ENCODE results near the gene CSN1S1.
"Not testable (repeated sequence)": the region's sequence is repeated elsewhere in the genome, so short reads cannot be mapped to it uniquely, and the experiment has no call there.

Gene CSN1S1

GRCh38 chr4:69930768-69931167, at the start of gene CSN1S1:
CSN1S1 (plus strand) TSS chr4:69931068; CDS start chr4:69932556, 1,488 bp downstream.
- DNase-seq (ENCODE audit: low read depth in 2 of 2) = no peak

DNA sequence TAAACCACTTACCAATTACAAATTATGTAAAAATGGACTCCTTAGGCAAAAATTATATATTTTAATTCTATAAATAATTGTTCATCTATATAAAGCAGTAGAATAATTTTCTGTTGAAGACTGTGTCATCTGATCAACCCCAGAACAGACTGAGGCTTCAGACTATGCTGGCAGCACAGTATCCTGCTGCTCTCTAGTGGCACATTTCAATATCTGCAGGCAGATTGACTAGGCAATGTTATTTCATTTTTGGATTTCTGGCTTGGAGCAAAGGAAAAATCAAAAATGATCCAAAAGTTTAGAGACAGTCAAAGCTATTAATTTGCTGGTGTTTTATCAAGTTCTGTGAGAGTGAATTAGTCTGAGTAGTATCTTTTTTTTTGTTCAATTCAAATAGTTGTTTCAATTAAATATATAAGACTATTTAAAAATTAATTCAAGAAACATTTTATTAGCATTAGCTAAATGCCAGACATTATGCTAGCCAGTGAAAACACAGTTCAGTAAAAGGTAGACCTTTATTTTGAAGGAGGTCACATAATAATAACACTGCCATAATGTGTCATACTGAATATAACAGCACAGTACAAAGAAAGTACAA, 49.6 kb upstream of the CSN1S1 start:
- DNase-seq (ENCODE audit: low read depth in 2 of 2) = no peak

GRCh38 chr4:69882150-69882549, 48.7 kb upstream of the CSN1S1 start:
- no peak for DNase-seq (ENCODE audit: low read depth in 2 of 2)

GRCh38 chr4:69888336-69888735, 42.5 kb upstream of the CSN1S1 start:
- no peak for DNase-seq (ENCODE audit: low read depth in 2 of 2)

- DNase-seq (ENCODE audit: low read depth in 2 of 2) = no peak
Measured at GRCh38 chr4:69894186-69894585, 36.7 kb upstream of the CSN1S1 start.

DNA sequence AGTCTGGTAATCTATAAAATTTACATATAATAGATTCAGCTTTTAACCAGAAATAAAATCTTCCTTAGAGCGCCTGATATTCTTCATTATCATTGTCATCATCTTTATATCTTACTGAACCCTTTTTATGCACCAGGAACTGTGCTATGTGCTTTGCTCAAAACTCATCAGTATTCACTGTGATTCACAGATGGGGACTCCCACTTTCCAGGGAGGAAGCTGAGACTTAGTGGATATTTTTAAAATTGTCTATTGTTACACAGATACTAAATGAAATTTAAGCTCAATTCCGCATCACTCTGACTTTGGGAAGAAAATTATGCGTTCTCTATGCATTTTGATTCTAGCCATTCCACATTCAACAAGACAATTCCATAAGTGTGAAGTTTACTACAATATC, 36.1 kb upstream of the CSN1S1 start:
- DNase-seq (ENCODE audit: low read depth in 2 of 2) = no peak

DNA sequence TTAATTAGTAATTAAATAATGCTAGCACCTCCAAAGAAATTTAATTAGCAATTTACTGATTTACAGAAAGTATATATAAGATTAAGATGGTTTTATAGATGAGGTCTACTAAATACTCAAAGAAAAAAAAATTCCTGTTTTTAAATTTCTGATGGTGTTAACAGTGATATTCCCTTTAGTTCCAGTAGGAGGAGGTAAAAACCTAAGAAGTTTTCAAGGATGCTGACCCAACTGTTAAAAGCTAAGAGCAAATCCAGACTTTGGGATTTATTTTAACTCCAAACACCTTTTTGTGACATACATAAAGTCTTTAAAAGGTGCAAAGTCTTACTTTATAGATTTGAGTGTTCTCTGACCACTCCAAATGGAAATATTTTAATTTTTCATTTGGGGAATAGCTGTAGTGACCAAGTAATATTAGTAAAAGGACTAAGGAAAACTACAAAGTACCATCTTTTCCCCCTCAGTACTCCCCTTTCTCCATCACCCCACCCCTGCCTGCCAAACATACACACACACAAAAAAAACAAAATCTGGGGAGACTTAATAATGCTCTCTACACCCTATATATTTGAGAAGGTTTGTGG, 34.2 kb upstream of the CSN1S1 start:
- DNase-seq (ENCODE audit: low read depth in 2 of 2) = no peak

GRCh38 chr4:69907151-69907550, 23.7 kb upstream of the CSN1S1 start:
- DNase-seq (ENCODE audit: low read depth in 2 of 2) = no peak

- no peak for DNase-seq (ENCODE audit: low read depth in 2 of 2)
Measured at GRCh38 chr4:69909195-69909594, 21.7 kb upstream of the CSN1S1 start.

GRCh38 chr4:69910016-69910782, 20.7 kb upstream of the CSN1S1 start:
- no peak for DNase-seq (ENCODE audit: low read depth in 2 of 2)

- DNase-seq (ENCODE audit: low read depth in 2 of 2) = no peak
Measured at GRCh38 chr4:69920874-69921273, 10.0 kb upstream of the CSN1S1 start.

DNA sequence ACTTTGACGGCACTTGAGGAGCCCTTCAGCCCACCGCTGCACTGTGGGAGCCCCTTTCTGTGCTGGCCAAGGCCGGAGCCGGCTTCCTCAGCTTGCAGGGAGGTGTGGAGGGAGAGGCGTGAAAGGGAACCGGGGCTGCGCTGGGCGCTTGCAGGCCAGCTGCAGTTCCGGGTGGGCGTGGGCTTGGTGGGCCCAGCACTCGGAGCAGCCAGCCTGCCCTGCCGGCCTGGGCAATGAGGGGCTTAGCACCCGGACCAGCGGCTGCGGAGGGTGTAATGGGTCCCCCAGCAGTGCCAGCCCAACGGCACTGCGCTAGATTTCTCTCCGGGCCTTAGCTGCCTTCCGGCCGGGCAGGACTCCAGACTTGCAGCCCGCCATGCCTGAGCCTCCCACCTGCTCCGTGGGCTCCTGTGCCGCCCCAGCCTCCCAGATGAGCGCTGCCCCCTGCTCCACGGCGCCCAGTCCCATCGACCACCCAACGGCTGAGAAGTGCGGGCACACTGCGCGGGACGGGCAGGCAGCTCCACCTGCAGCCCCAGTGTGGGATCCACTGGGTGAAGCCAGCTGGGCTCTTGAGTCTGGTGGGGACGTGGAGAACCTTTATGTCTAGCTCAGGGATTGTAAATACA, 7.0 kb upstream of the CSN1S1 start:
- DNase-seq (ENCODE audit: low read depth in 2 of 2) = not testable (repeated sequence)

DNA sequence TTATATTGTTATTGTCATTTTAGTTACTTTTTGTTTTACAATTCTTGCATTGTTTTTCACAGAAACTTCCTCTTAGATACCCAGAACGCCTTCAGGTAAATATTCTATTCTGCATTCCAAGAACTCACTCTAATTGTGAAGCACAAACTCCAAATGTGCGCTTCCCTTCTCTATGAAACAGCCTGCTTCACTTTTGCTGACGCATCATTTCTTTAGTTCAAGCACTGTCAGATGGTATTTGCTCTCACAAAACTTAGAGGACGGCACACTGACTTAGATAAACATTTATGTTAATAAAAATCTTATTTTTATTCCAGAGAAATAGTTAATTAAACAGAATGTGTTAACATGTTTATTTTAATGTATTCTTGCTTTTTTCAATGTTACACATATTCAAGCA, 3.3 kb downstream of the CSN1S1 start:
- DNase-seq (ENCODE audit: low read depth in 2 of 2) = no peak

DNA sequence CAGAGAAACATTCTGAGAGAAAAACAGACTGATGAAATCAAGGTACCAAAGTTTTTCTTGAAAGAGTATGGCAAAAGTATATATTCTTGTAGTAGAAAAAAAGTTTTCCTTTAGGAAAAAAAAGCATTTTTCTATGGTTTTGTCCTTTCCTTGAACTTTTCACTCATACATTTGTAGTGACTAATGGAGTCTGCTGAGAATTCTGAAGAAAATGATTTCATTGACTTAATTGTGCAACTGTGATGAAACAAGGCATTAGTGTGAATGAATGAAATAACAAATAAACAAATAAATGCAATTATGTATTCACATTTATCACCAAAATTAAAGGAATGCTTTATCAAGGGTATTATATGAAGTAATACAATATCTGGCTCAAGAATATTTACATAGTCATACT, 5.7 kb downstream of the CSN1S1 start:
- DNase-seq (ENCODE audit: low read depth in 2 of 2) = no peak

DNA sequence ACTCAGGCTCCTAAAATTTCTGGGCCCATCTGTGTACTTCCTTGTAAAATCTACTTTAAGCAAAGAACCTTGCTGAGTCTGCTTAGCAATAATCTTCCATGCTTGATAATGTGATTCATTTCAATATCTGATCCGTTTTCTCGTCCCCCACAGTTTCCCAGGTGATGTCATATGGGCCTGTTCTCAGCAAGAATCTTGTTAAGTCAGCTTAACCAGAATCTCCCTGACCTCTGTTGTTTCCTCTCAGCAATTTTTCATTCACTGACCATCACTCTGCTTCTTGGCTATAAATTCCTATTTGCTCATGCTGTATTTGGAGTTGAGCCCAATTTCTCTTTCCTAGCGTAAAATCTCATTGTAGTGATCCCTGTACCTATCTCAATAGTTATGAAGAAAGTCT, 20.7 kb downstream of the CSN1S1 start:
- DNase-seq (ENCODE audit: low read depth in 2 of 2) = no peak

GRCh38 chr4:69957209-69957608, 26.3 kb downstream of the CSN1S1 start:
- DNase-seq (ENCODE audit: low read depth in 2 of 2) = no peak

DNA sequence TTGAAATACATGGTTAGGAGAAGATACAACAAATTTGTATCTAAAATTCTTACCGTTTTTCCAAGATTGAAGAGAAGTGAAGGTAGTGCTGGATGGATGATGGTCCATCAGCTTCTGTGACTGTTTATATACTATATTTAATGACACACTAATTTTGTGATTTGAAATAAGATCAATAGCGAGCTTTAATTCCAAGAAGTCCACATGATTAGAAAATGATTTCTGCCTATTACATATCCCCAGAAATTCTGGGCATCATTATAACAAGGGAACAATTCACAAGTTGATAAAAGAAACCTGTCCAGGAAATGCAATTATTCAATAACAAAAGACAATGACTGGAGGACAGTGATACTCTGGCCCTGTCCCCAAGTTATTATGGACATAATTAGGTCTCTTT, 34.8 kb downstream of the CSN1S1 start, which contains the start of gene CSN2:
CSN2 (minus strand) TSS at position 101 of the 400 bp plus-strand sequence. CDS start 4,733 bp downstream, outside the sequence.
- no peak for DNase-seq (ENCODE audit: low read depth in 2 of 2)

DNA sequence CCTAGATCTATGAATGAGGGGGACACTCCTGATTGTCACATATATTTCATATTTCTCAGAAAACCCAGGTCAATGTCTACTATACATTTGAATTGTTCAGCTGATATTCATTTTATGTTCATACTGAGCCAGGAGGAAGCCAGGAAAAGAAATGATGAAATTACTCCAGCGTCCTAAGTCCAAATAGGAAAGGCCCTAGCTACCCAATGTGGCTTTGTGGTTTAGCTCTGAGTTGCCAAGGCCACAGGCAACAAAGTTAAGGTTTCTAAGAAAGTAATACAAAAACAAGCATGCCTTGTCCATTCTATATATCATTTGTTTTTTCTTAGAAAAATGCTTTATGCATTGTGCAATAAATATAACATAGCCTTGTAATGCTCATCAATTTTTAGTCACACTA, 39.2 kb downstream of the CSN1S1 start:
- no peak for DNase-seq (ENCODE audit: low read depth in 2 of 2)

DNA sequence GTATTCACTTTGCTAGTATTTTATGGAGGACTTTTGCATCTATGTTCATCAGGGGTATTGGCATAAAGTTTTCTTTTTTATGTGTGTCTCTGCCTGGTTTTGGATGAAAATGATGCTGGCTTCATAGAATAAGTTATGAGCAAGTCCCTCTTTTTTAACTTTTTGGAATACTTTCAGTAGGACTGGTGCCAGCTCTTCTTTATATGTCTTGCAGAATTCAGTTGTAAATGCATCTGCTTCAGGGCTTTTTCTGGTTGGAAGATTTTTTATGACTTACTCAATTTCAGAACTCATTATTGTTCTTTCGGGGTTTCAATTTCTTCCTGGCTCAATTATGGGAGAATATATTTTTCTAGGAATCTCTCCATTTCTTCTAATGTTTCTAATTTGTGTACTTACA, 43.8 kb downstream of the CSN1S1 start:
- DNase-seq (ENCODE audit: low read depth in 2 of 2) = no peak

DNA sequence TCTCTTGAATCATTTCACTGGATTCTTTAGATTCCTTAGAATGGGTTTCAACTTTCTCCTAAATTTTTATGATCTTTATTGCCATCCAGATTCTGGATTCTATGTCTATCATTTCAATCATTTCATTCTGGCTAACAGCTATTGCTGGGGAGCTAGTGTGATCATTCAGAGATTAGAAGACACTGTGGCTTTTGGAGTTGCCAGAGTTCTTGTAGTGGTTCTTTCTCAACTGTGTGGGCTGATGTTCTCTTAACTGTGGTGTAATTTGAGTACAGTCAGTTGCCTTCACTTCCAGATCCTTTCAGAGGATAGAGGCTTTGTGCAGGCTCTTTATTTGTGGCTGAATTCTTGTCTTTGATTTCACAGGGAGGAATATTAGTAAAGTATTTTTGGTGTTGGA, 46.7 kb downstream of the CSN1S1 start:
- no peak for DNase-seq (ENCODE audit: low read depth in 2 of 2)

DNA sequence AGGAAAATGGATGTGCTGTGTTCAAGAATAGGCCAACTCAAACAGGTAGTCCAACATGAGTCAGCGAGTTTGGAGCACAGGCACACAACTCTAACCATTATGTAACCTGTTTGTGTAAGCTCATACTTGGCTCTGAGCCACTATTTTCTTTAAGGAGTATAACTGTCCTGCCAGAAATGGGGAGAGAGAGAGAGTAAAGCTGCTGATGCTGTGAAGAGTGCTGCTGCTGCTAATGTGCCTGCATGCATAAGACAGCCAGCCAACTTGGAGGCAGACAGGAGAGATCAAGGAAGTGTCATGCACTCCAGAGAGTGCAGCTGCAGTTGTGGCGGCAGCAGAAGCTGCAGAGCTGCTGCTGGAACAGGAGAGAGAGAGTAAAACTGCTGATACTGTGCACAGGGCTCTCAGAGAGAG, 53.2 kb downstream of the CSN1S1 start:
- no peak for DNase-seq (ENCODE audit: low read depth in 2 of 2)

GRCh38 chr4:69986663-69987062, 55.8 kb downstream of the CSN1S1 start:
- DNase-seq (ENCODE audit: low read depth in 2 of 2) = no peak

GRCh38 chr4:69991016-69991415, 60.1 kb downstream of the CSN1S1 start:
- no peak for DNase-seq (ENCODE audit: low read depth in 2 of 2)

All from stimulated activated CD4-positive, alpha-beta T cell treated with anti-CD3 and anti-CD28 coated beads, Interleukin-4, amount 100 ng/mL, for 48 hours (primary cell).